Activated T-helper 1 cell treated with anti-CD3 and anti-CD28 coated beads, Interleukin-12 subunit alpha, Interleukin-12 subunit beta, Interleukin-2, Interleukin-4 antibody, amounts not matched to agents 30 ng/mL and 10 ng/mL and 1 ng/mL, durations not matched to agents 14 hours and 24 hours and 36 hours (primary cell): ENCODE results near the gene FOXC1. TPM values are rescaled to one million over a fixed set of nuclear protein-coding genes. Genes with fewer than 3 reads are reported as not detected.

Source experiments
- DNase-seq: peaks from one replicate; pipeline ENCODE4 v3.0.0; 2021; ENCODE audit warnings: low spot score
- H3K27ac Mint-ChIP-seq: one replicate; pipeline ENCODE4 v1.8.0; 2021; ENCODE audit warnings: mild to moderate bottlenecking, mixed read lengths
- H3K27me3 Mint-ChIP-seq: one replicate; pipeline ENCODE4 v1.8.0; 2022; ENCODE audit warnings: mild to moderate bottlenecking, moderate library complexity, mixed read lengths; ENCODE audit not compliant: insufficient read depth
- H3K36me3 Mint-ChIP-seq: one replicate; pipeline ENCODE4 v1.8.0; 2021; ENCODE audit warnings: low read depth, mixed read lengths
- H3K4me1 Mint-ChIP-seq: one replicate; pipeline ENCODE4 v1.8.0; 2021; ENCODE audit warnings: low read depth, mixed read lengths
- H3K4me3 Mint-ChIP-seq: one replicate; pipeline ENCODE4 v1.8.0; 2021; ENCODE audit warnings: mild to moderate bottlenecking, moderate library complexity, mixed read lengths
- H3K9me3 Mint-ChIP-seq: one replicate; pipeline ENCODE4 v1.8.0; 2021; ENCODE audit warnings: mixed read lengths
- intact Hi-C: fragments of 100-400 bp; cut with micrococcal nuclease; formaldehyde crosslinking; loops from one replicate; pipeline ENCODE4 v1.15.1; 2024
- total RNA-seq: library from RNA; stranded (reverse); gene quantifications from 2 replicates; pipeline ENCODE4 v1.2.3, GENCODE V29; 2022

FOXC1 gene
- total RNA-seq, 1 donor from 2014 or later: 0.23 TPM

GRCh38 chr6:1620504-1621069 lies 10.9 kb downstream of the FOXC1 start:
- Mint-ChIP-seq H3K4me3 (no peak overlapping the region), H3K4me1 (peaks cover 8% of the 10 kb centered on the region), H3K27ac (no peak overlapping the region), H3K27me3 (peaks cover 62% of the 10 kb centered on the region), H3K36me3 (peaks cover 4% of the 10 kb centered on the region), H3K9me3 (no peaks in the 10 kb centered on the region)
- no peak for DNase-seq
- intact Hi-C loops: no loop called here

DNA sequence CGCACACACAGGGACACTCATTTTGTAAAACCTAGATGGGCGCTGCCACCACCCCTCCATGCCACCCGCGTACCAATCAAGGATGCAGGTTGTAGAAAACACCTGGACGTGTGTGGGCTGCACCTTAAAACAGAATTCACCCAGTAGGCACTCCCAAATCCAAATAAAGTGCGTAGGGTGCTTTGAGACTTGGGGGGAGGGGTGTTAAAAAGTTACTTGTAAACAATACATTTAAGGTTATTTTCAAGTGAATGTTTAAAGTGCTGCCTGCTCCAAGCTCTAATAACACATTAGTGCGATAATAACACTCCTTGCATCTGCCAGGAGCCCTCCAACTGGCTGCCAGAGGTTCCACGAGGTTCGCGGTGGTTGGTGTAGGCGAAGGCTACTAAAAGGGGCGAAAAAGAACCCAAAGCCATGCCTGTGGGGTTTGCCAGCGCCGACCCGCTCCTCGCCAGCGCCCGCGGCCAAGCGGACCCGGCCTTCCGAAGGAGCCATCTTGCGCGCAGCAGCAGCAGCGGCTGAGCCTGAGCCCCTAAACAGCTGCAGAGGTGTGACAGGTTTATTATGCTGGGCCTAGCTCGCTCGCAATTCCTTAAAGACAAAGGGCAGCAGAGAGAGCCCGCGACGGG lies 11.5 kb downstream of the FOXC1 start:
- Mint-ChIP-seq H3K4me1 (peaks cover 9% of the 10 kb centered on the region), H3K27ac (no peak overlapping the region), H3K27me3 (peaks cover 62% of the 10 kb centered on the region), H3K9me3 (no peaks in the 10 kb centered on the region), H3K36me3 (peaks cover 4% of the 10 kb centered on the region), H3K4me3 (no peak overlapping the region)
- intact Hi-C loops: no loop called here
- DNase-seq: no peak

DNA sequence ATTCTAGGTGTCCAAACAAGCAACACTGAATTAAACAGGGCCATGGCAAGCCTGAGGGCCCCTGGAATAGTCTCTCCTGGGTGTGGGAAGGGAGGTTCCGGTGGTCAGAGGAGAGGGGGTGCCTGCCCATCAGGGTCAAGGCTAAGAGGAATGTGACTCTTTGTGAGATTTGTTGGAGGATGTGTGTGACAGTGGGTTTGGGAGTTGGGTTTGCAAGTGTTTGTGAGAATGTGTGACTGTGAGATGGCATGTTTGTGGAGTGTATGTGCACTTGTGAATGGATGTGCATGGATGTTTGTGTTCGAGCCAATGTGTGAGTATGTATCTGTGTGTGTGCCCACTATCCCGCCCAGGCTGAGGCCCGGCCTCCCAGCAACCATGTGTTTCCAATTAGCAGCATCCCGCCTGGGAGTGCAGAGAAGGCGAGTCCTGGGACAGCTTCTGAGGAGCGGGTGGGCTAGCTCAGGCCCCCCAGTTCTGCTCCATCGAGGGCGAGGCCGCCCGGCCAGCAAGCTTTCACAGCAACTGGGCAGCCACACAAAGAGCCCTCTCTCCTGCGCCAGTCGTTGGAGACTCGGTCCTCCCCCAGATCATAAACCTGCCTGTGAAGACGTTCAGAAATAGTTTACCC lies 12.6 kb downstream of the FOXC1 start:
- no peak for DNase-seq
- Mint-ChIP-seq H3K4me1 (peaks cover 9% of the 10 kb centered on the region), H3K9me3 (no peaks in the 10 kb centered on the region), H3K27ac (no peak overlapping the region), H3K4me3 (no peak overlapping the region), H3K27me3 (peaks cover 63% of the 10 kb centered on the region), H3K36me3 (peaks cover 4% of the 10 kb centered on the region)
- intact Hi-C loops: no loop called here

DNA sequence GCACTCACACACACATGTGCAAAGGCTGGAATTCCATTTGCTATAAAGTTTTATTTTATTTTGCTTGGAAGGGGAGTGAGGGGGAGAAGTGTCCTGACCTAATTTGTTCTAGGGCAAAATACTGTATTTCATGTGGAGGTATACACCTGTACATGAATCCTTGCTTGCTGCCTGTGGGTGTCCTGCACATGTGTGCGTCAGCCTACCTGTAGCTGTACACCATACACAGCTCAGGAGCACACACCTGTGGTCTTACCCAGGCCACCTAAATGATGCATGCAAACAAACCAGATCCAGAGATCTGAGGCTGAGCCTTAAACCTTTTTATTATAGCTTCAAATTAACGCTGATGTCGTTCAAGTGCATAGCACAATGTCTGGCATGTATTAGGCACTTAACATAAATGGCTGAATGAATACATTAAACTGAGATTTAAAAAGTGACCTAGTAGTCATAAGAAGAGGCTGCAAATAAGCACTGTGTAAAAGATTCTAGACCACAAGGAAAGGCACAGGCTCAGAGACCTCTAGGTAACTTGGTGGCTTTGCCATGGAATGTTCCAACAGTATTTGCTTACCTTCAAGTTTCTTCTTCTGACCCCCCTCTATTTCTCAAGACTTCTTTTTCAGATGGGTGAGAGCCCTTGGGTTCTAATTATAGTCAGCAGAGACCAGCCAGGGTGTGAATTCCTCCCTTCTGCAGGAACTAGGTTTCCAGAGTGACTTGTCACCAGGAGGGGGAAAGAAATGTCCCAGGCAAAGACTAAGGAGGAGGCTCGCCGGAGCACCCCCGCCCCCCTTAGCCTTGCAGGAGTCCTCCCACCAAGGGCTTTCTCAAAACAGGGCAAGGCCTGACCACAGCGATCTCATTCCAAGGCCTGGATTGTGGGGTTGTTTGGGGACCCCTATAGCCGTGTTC lies 13.4 kb downstream of the FOXC1 start:
- intact Hi-C loops: no loop called here
- H3K9me3 Mint-ChIP-seq: no peaks in the 10 kb centered on the region
- H3K27ac Mint-ChIP-seq: no peak overlapping the region
- H3K27me3 Mint-ChIP-seq: peaks cover 62% of the 10 kb centered on the region
- H3K4me3 Mint-ChIP-seq: no peak overlapping the region
- peaks cover 9% of the 10 kb centered on the region for H3K4me1 Mint-ChIP-seq
- peaks cover 4% of the 10 kb centered on the region for H3K36me3 Mint-ChIP-seq
- no peak for DNase-seq

DNA sequence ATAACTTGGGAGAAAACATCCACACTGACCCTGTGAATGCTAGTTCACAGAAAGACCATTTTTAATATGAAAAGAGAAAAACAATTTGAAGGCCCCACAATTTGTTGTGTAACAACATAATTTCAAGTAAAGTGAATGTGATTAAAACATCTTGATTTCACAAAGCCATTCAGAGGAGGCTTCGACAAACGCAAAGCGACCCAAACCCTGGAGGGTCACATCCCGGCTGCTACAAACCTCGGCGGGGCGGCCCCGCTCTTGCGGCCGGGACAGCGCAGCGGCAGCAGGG lies 14.0 kb downstream of the FOXC1 start:
- no peak overlapping the region for H3K4me3 Mint-ChIP-seq
- intact Hi-C loops: no loop called here
- DNase-seq: no peak
- H3K4me1 Mint-ChIP-seq: peaks cover 9% of the 10 kb centered on the region
- no peak overlapping the region for H3K27ac Mint-ChIP-seq
- H3K27me3 Mint-ChIP-seq: peaks cover 62% of the 10 kb centered on the region
- H3K36me3 Mint-ChIP-seq: peaks cover 4% of the 10 kb centered on the region
- no peaks in the 10 kb centered on the region for H3K9me3 Mint-ChIP-seq

DNA sequence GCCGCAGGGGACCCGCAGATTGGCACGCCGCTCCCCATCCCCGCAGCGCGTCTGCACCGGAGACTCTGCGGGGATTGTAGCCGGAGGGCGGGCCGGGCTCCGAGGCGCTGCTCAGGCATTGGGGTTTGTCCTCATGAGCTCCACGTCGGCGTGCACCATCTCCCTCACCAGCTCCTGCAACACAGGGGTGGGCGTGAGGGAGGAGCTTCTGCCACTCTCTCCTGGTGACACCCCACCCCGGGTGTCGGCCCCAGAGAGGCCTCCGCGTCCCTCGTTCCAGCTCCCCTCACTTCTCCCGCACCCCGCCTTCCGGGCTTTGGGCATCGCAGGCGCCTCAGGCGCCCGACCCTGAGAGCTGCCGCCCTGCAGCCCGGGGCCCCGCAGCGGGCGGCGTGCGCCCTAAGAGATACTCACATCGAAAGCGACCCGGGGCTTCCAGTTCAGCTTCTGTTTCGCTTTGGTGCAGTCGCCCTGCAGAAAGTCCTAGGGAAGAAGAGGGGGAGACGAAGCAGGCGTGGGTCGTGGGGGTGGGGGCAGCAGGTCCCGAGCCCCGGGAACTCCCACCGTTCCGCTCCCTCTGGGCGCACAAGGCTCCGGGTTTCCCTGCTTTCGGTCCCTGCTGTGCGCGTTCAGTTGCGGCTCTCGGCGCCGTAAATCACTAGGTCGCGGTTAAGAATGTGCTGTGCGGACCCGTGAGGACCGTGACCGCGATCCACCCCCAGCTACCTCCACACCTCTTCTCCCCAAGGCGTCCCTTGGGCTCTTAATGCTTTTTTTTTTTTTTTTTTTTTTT lies 14.5 kb downstream of the FOXC1 start:
- Mint-ChIP-seq H3K27me3 (peaks cover 65% of the 10 kb centered on the region), H3K36me3 (peaks cover 4% of the 10 kb centered on the region), H3K4me1 (peaks cover 9% of the 10 kb centered on the region), H3K27ac (no peak overlapping the region), H3K9me3 (no peaks in the 10 kb centered on the region), H3K4me3 (peak overlapping the region; percentile 19)
- intact Hi-C loops: no loop called here
- DNase-seq: no peak

DNA sequence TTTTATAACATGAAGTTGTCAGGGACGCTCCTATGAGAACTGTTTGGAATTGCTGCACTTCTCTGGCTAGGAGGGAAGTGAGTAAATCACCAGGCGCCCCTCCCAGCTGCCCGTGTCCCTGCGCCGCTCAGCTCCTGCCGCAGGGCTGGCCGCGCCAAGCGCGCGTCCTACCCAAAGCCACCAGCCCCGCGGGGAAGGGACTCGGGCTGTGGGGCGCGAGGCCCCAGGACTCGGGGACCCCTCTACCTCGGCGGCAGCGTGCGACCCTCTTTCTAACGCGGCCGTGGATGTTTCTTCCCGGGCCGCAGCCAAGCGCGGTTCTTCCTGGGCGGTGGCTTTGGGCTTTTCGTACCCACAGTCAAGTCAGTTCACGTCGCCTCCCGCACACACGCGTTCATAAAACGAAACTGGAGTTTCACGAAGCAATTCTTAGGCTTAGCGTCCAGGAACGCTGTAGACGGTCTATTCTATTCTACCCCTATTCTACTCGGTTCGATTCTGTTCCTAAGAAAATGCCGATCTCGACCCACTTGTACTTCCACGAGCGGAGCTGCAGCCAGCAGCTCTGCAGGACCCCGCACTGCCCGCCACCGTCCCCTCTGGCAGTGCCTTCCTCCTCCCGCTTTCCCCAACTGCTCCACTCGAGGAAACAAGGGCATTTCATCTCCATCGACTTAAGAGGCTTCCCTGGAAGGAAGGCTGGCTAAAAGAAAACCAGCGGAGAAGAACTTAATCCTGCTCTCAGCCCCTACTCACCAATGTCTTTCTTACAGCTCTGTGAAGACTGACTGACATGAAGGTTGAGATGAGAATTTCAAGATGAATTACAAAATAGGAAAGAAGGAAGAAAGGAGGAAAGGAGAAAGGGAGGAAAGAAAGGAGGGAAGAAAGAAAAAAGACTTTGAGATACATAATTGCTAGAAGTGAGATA lies 15.4 kb downstream of the FOXC1 start:
- Mint-ChIP-seq H3K9me3 (no peaks in the 10 kb centered on the region), H3K4me3 (peak overlapping the region; percentile 74), H3K27ac (peak overlapping the region; percentile 24), H3K4me1 (peaks cover 9% of the 10 kb centered on the region), H3K27me3 (peaks cover 66% of the 10 kb centered on the region), H3K36me3 (peaks cover 4% of the 10 kb centered on the region)
- DNase-seq: no peak
- intact Hi-C loops: no loop called here

GRCh38 chr6:1625794-1626435 lies 16.2 kb downstream of the FOXC1 start:
- Mint-ChIP-seq H3K9me3 (no peaks in the 10 kb centered on the region), H3K27ac (no peak overlapping the region), H3K36me3 (peaks cover 4% of the 10 kb centered on the region), H3K4me3 (no peak overlapping the region), H3K4me1 (peaks cover 9% of the 10 kb centered on the region), H3K27me3 (peaks cover 65% of the 10 kb centered on the region)
- intact Hi-C loops: loop anchor here (2.0 kb wide), 1 partner anchor 13 kb away; no protein-coding TSS in a partner anchor
- DNase-seq: no peak

DNA sequence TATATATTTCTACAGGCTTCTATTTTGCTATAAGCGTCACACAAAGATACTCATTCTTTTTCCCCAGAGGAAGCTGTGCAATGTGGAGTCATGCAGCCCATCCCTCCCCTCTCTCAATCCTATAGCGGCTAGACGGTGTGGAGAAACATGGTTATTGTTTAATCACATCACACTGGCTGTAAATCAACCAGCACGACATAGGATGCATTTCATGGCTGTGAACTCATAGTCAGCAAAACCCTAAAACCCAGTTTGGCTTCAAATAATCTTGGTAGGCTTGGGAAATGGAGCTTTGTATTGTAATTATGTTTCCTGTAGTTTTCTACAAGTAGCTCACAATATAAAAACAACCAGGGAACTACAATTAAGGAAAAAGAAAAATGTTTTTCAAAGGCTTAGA lies 16.8 kb downstream of the FOXC1 start:
- DNase-seq: no peak
- Mint-ChIP-seq H3K4me1 (peaks cover 9% of the 10 kb centered on the region), H3K27ac (no peak overlapping the region), H3K9me3 (no peaks in the 10 kb centered on the region), H3K27me3 (peaks cover 63% of the 10 kb centered on the region), H3K36me3 (peaks cover 4% of the 10 kb centered on the region), H3K4me3 (no peak overlapping the region)
- intact Hi-C loops: loop anchor here (2.0 kb wide), 1 partner anchor 14 kb away; no protein-coding TSS in a partner anchor

- peaks cover 54% of the 10 kb centered on the region for H3K27me3 Mint-ChIP-seq
- no peak overlapping the region for H3K4me3 Mint-ChIP-seq
- no peaks in the 10 kb centered on the region for H3K9me3 Mint-ChIP-seq
- H3K4me1 Mint-ChIP-seq: peaks cover 9% of the 10 kb centered on the region
- no peak for DNase-seq
- no peak overlapping the region for H3K27ac Mint-ChIP-seq
- H3K36me3 Mint-ChIP-seq: peaks cover 1% of the 10 kb centered on the region
- intact Hi-C loops: loop anchor here (2.0 kb wide), 1 partner anchor 15 kb away; no protein-coding TSS in a partner anchor
Measured at GRCh38 chr6:1627827-1628560, 18.3 kb downstream of the FOXC1 start.

DNA sequence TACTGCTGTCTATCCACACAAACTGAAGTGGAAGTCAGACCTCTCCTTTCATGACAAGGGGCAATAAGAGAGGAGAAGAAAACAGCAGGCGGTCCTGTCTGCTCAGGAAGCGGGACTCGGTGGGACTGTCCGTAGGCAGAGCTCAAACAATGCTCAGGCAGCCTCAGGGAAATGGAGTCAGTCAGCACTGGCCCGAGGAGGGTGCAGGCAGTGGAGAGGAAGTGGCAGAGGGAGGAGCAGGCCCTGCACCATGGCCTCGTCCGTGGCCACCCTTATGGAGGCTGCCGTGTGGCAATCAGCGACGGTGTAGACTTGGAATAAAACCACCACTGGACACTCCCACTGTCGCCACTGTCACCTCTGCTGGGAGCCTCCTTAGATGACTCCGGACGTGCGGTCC lies 19.6 kb downstream of the FOXC1 start:
- Mint-ChIP-seq H3K9me3 (no peaks in the 10 kb centered on the region), H3K27ac (no peak overlapping the region), H3K4me1 (peaks cover 9% of the 10 kb centered on the region), H3K36me3 (peaks cover 1% of the 10 kb centered on the region), H3K4me3 (no peak overlapping the region), H3K27me3 (peaks cover 48% of the 10 kb centered on the region)
- intact Hi-C loops: no loop called here
- no peak for DNase-seq
